SH-SY5Y (cell line): Measurements from ENCODE around the gene TUBB4B.

ENCODE experiments used
- GATA2 ChIP-seq: IDR thresholded peaks from 2 replicates; pipeline ENCODE4 v1.6.1; 2011; ENCODE audit warnings: mild to moderate bottlenecking, low read depth, low read length
- GATA3 ChIP-seq: IDR thresholded peaks from 2 replicates; pipeline ENCODE4 v1.6.1; 2011; ENCODE audit warnings: low read depth, mild to moderate bottlenecking, low read length, moderate library complexity

DNA sequence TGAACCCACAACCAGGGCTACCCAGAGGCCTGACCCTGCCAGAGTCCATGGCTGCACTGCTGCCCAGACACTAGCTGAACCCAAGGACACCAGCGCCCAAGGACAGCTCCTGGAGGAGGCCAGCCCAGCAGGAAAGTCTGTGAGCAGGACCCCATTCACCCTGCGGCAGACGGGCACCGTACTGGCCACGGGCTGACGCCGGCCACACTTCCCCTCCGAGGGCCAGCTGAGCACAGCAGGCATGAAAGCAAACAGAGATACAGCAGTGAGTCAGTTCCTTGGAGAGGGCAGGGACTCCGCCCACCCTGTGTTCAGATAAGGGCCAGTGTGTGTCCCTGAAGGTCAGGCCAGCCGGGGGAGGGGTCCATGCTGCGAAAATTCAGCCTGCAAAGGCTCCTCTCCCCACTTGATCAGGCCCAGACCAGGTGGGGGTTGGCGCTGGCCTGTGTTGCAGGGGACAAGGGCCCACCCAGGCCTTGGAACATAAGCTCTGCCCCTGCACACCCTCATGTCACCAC is 22.3 kb upstream of the TUBB4B start:
- no peak for TF ChIP-seq GATA3
- TF ChIP-seq GATA2 = no peak
